Measurements from ENCODE around the gene CHD9NB. TPM values are rescaled to one million over a fixed set of nuclear protein-coding genes. Genes with fewer than 3 reads are reported as not detected.

Gene CHD9NB
- total and polyA plus RNA-seq, 8 donors = 2.2 to 10.7 (median 7.3) TPM

DNA sequence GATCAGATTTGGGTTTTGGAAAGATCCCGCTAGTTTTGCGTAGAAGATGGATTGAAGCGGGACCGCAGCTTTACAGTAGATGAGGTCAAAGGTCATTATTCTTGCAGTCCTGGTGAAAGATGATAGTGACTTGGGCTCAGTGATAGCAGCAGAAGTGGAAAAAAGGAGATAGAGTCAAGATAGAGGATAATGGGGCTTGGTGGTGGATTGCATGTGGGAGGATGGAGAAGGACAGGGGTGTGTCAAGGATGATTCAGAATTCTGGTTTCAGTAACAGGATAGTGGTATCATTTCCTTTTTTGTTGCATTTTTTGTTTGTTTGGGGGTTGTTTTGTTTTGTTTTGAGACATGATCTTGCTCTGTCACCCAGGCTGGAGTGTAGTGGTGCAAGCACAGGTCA is 28.7 kb downstream of the CHD9NB start:
- ATAC-seq = no peak
- intact Hi-C loops (cut with DNase I) = no loop called here
- no peak for DNase-seq
- no peaks in the 10 kb centered on the region for H3K9me3 ChIP-seq
- no peak overlapping the region for H3K27ac ChIP-seq
- H3K4me3 ChIP-seq = no peak overlapping the region
- H3K36me3 ChIP-seq = no peaks in the 10 kb centered on the region
- H3K27me3 ChIP-seq = no peaks in the 10 kb centered on the region
- TF ChIP-seq, protein P1, sequence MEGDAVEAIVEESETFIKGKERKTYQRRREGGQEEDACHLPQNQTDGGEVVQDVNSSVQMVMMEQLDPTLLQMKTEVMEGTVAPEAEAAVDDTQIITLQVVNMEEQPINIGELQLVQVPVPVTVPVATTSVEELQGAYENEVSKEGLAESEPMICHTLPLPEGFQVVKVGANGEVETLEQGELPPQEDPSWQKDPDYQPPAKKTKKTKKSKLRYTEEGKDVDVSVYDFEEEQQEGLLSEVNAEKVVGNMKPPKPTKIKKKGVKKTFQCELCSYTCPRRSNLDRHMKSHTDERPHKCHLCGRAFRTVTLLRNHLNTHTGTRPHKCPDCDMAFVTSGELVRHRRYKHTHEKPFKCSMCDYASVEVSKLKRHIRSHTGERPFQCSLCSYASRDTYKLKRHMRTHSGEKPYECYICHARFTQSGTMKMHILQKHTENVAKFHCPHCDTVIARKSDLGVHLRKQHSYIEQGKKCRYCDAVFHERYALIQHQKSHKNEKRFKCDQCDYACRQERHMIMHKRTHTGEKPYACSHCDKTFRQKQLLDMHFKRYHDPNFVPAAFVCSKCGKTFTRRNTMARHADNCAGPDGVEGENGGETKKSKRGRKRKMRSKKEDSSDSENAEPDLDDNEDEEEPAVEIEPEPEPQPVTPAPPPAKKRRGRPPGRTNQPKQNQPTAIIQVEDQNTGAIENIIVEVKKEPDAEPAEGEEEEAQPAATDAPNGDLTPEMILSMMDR (IDR thresholded peaks at IDR 0.05) = no peak
- no peaks in the 10 kb centered on the region for H3K4me1 ChIP-seq

DNA sequence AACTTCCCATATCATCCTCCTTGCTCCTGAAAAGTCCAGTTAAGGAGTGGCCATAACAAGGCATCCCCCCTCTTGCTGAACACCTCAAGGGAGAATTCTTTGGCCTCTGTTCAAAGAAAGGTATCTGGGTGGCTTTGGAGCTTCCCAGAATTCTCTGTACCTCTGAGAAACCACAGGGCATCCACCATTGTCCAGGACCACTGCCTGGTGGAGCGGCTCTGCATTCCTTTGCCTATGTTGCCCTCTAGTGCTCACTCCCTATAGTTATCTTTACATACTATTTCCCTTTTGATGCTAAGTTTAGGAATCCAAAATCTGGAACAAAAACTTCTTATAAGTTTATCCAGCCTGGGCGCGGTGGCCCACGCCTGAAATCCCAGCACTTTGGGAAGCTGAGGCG is 30.3 kb downstream of the CHD9NB start:
- TF ChIP-seq, protein P1 (IDR thresholded peaks at IDR 0.05) = peak; percentile 31 to 34
- no peaks in the 10 kb centered on the region for H3K27me3 ChIP-seq
- no peak overlapping the region for H3K4me3 ChIP-seq
- intact Hi-C loops (cut with DNase I) = no loop called here
- H3K27ac ChIP-seq = no peak overlapping the region
- H3K9me3 ChIP-seq = no peaks in the 10 kb centered on the region
- DNase-seq = peak in 1 of 4 donors; percentile 72
- no peaks in the 10 kb centered on the region for H3K36me3 ChIP-seq
- no peaks in the 10 kb centered on the region for H3K4me1 ChIP-seq
- peak; percentile 94 for ATAC-seq

DNA sequence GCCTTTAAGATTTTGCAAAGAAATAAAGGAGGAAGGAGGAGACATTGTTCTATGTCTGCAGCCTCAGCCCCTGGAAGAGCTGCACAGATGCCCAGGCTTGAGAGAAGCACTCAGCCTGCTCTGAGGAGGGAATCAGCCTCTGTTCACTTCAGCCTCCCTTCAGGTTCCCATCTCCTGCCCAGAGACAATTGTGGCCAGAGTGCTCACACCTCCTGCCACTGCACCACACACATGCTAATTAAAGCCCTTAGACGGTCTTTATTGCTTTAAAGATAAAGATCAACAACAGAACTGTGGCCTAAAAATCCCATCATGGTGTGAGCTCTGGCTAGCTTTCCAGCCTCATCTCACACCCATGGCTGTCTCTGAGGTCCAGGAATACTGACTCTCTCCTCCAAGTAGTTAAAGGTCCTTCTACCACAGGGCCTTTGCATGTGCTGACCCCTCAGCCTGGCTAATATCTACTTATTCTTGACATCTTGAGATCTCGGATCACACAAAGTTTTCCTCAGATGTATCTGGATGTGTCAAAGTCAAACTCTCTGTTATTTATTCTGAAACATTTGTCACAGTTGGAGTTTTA is 33.8 kb downstream of the CHD9NB start:
- intact Hi-C loops (cut with DNase I) = no loop called here
- Histone ChIP-seq H3K9me3 (no peaks in the 10 kb centered on the region), H3K27me3 (no peaks in the 10 kb centered on the region), H3K4me1 (no peaks in the 10 kb centered on the region), H3K4me3 (no peak overlapping the region), H3K27ac (no peak overlapping the region), H3K36me3 (no peaks in the 10 kb centered on the region)
- TF ChIP-seq, protein P1 (IDR thresholded peaks at IDR 0.05) = no peak
- DNase-seq = no peak
- no peak for ATAC-seq

DNA sequence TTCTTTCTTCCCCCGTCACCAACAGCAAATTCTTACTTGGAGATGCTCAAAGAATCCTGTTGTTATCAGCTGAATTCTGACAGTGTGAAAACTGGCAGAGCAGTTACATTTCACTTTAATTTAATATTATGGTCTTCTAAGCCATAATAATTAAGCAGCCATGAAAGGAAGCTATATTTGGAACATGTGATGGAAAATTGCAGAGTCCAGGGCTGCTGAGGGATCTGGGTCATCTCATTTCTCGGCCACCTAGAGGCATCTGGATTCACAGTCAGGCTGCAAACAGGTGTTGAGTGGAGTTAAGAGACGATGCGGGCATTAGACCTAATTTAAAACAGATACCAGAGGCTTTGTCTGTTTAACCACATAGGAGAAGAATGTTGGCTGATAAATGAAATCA is 38.4 kb downstream of the CHD9NB start:
- H3K4me1 ChIP-seq = no peaks in the 10 kb centered on the region
- no peak overlapping the region for H3K4me3 ChIP-seq
- H3K36me3 ChIP-seq = no peaks in the 10 kb centered on the region
- H3K9me3 ChIP-seq = no peaks in the 10 kb centered on the region
- ATAC-seq = no peak
- H3K27ac ChIP-seq = no peak overlapping the region
- intact Hi-C loops (cut with DNase I) = no loop called here
- TF ChIP-seq, protein P1 (IDR thresholded peaks at IDR 0.05) = no peak
- DNase-seq = no peak
- peaks cover 0 to 10% of the 10 kb centered on the region in 2 donors for H3K27me3 ChIP-seq

DNA sequence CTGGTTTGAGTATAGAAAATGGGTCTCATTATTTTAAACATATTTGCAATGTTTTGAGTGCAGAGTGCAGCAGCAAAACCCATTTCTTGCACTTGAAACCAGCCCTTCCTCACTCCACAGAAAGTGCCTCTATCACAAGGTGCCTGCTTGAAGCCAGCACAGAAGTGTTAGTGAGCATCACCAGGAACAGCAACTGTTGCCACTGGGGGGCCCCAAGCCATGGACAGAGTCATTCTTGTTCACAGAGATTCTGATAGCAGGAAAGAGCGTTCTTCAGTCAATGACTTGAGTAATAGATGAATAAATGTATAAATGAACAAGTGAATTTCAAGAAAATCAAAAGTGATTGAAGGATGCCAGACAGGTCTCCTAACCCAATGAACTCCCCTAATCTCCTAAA is 45.6 kb downstream of the CHD9NB start:
- no peak for DNase-seq
- H3K4me3 ChIP-seq = no peak overlapping the region
- no peaks in the 10 kb centered on the region for H3K36me3 ChIP-seq
- TF ChIP-seq, protein P1 (IDR thresholded peaks at IDR 0.05) = no peak
- H3K4me1 ChIP-seq = no peaks in the 10 kb centered on the region
- no peak for ATAC-seq
- H3K27me3 ChIP-seq = no peaks in the 10 kb centered on the region
- no peaks in the 10 kb centered on the region for H3K9me3 ChIP-seq
- H3K27ac ChIP-seq = no peak overlapping the region
- intact Hi-C loops (cut with DNase I) = no loop called here

All from left lung (tissue), 10 donors.